Measurements from ENCODE around the gene TCHHL1. TPM values are rescaled to one million over a fixed set of nuclear protein-coding genes. Genes with fewer than 3 reads are reported as not detected.

TCHHL1 gene
- total and polyA plus RNA-seq, 10 of the 15 experiments (the other 5 are each of a cell fraction or from before 2014, with no cell fraction given), result not detected

- no TSS peak for BruUV-seq (replicated peaks)
- POLR2A ChIA-PET, result no interaction called here
- in situ Hi-C loops (cut with MboI), result no loop called here
Measured at GRCh38 chr1:152044386-152044785, 44.5 kb downstream of the TCHHL1 start.

More at GRCh38 chr1:152044386-152044785, 44.5 kb downstream of the TCHHL1 start:
- 0% methylated on average over 3 of the region's 3 CpGs for WGBS (ENCODE audit: insufficient coverage, insufficient replicate concordance, low lambda C conversion rate, missing lambda C conversion rate)
- Histone ChIP-seq H3K9ac (ENCODE audit: control insufficient read depth, insufficient read depth, low read length) (no peak overlapping the region), H2AFZ (ENCODE audit: control insufficient read depth, low read depth, low read length) (no peak overlapping the region), H3K27me3 (replicated peaks in 1 of 2; ENCODE audit: control insufficient read depth in 2 of 2, insufficient read depth in 2 of 2, low read length in 1 of 2) (peaks cover 0 to 3% of the 10 kb centered on the region in 2 experiments; a peak in 1 of 4 replicates), H3K4me2 (ENCODE audit: control insufficient read depth, insufficient read depth) (no peak overlapping the region), H3K79me2 (ENCODE audit: control insufficient read depth, insufficient read depth, low read length) (no peaks in the 10 kb centered on the region), H3K27ac (ENCODE audit: control insufficient read depth, insufficient read depth) (no peak overlapping the region), H4K20me1 (ENCODE audit: control insufficient read depth, insufficient read depth) (no peaks in the 10 kb centered on the region), H3K4me3 (no peak overlapping the region), H3K9me3 (replicated peaks; ENCODE audit: control insufficient read depth, insufficient read depth, low read length) (no peaks in the 10 kb centered on the region; the same call in 2 of the 3 replicates), H3K4me1 (ENCODE audit: control insufficient read depth, insufficient read depth, low read length) (peaks cover 15% of the 10 kb centered on the region), H3K36me3 (ENCODE audit: control insufficient read depth in 2 of 2, insufficient read depth in 2 of 2, low read length in 1 of 2) (no peaks in the 10 kb centered on the region)
- ATAC-seq (no peak), DNase-seq (ENCODE audit: low read depth, low spot score) (no peak), FAIRE-seq (no peak)
- SMC1A ChIA-PET (ENCODE audit: uncharacterized antibody, unreplicated experiment), result no interaction called here
- TF ChIP-seq GATAD2B (conservative IDR thresholded peaks at IDR 0.05; ENCODE audit: low read depth) (no peak), WRNIP1 (IDR thresholded peaks at IDR 0.05; ENCODE audit: borderline replicate concordance, low read depth, low read length) (no peak), SIX5 (IDR thresholded peaks at IDR 0.05; ENCODE audit: low read depth, low read length, severe bottlenecking) (no peak), CHD4 (IDR thresholded peaks at IDR 0.05) (no peak), ZNF622 (IDR thresholded peaks at IDR 0.05) (no peak), TBL1XR1 (IDR thresholded peaks at IDR 0.05; ENCODE audit: low read depth, low read length) (no peak), NKRF (conservative IDR thresholded peaks at IDR 0.05) (no peak), MTA2 (IDR thresholded peaks at IDR 0.05; ENCODE audit: low read depth) (no peak), CREM (IDR thresholded peaks at IDR 0.05; ENCODE audit: low read depth) (no peak), ATF2 (IDR thresholded peaks at IDR 0.05; ENCODE audit: low read length) (no peak), SP1 (IDR thresholded peaks at IDR 0.05; ENCODE audit: low read depth, low read length) (no peak), NBN (IDR thresholded peaks at IDR 0.05) (no peak)
- TF ChIP-seq, protein P1, sequence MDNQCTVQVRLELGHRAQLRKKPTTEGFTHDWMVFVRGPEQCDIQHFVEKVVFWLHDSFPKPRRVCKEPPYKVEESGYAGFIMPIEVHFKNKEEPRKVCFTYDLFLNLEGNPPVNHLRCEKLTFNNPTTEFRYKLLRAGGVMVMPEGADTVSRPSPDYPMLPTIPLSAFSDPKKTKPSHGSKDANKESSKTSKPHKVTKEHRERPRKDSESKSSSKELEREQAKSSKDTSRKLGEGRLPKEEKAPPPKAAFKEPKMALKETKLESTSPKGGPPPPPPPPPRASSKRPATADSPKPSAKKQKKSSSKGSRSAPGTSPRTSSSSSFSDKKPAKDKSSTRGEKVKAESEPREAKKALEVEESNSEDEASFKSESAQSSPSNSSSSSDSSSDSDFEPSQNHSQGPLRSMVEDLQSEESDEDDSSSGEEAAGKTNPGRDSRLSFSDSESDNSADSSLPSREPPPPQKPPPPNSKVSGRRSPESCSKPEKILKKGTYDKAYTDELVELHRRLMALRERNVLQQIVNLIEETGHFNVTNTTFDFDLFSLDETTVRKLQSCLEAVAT (IDR thresholded peaks at IDR 0.05), result no peak
- TF ChIP-seq, protein P2, sequence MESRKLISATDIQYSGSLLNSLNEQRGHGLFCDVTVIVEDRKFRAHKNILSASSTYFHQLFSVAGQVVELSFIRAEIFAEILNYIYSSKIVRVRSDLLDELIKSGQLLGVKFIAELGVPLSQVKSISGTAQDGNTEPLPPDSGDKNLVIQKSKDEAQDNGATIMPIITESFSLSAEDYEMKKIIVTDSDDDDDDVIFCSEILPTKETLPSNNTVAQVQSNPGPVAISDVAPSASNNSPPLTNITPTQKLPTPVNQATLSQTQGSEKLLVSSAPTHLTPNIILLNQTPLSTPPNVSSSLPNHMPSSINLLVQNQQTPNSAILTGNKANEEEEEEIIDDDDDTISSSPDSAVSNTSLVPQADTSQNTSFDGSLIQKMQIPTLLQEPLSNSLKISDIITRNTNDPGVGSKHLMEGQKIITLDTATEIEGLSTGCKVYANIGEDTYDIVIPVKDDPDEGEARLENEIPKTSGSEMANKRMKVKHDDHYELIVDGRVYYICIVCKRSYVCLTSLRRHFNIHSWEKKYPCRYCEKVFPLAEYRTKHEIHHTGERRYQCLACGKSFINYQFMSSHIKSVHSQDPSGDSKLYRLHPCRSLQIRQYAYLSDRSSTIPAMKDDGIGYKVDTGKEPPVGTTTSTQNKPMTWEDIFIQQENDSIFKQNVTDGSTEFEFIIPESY (IDR thresholded peaks at IDR 0.05), result no peak
- CTCF ChIA-PET, result interaction anchor here (0.9 to 5.3 kb wide), 2 partner anchors 9 to 481 kb away, joined by 3 to 40 read pairs; partner anchors contain the start of gene S100A11
- RAD21 ChIA-PET (ENCODE audit: unreplicated experiment), result no interaction called here
- intact Hi-C loops (cut with micrococcal nuclease; ENCODE audit: unreplicated experiment), result no loop called here
